Breast epithelium (tissue), 3 donors: ENCODE data around the gene ANKMY2.

Experiments
- CTCF ChIP-seq, 3 donors: fragments of 450-650 bp; IDR thresholded peaks; one replicate each; pipeline ENCODE4 v1.5.1; 2016 to 2017; ENCODE audit warnings: antibody characterized with exemption in 3 of 3, mild to moderate bottlenecking in 3 of 3, moderate library complexity in 3 of 3
- POLR2A ChIP-seq: fragments of 450-650 bp; IDR thresholded peaks from one replicate; pipeline ENCODE4 v1.6.1; 2016; ENCODE audit warnings: antibody characterized with exemption, mild to moderate bottlenecking, moderate library complexity

GRCh38 chr7:16644636-16645592 is 640 bp downstream of the ANKMY2 start:
- TF ChIP-seq CTCF (IDR thresholded peaks at IDR 0.05) (no peak), POLR2A (no peak)
